GM19193 (cell line): ENCODE results near the gene CYFIP1.

Experiments
- POLR2A ChIP-seq: IDR thresholded peaks from 4 replicates; pipeline ENCODE4 v1.6.1; 2011; ENCODE audit not compliant: insufficient read depth, insufficient read length; ENCODE audit errors: extremely low read depth

Gene CYFIP1

DNA sequence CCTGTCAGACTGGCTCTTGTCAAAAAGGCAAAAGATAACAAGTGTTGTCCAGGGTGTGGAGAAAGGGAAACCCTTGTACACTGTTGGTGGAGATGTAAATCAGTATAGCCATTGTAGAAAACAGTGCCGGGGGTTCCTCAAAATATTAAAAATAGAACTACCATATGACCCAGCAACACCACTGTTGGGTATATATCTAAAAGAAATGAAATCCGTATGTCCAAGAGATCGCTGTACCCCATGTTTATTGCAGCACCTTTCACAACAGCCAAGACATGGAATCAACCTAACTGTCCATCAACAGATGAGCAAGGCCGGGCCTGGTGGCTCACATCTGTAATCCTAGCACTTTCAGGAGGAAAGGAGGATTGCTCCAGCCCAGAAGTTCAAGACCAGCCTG, 6.2 kb downstream of the CYFIP1 start:
- no peak for TF ChIP-seq POLR2A

DNA sequence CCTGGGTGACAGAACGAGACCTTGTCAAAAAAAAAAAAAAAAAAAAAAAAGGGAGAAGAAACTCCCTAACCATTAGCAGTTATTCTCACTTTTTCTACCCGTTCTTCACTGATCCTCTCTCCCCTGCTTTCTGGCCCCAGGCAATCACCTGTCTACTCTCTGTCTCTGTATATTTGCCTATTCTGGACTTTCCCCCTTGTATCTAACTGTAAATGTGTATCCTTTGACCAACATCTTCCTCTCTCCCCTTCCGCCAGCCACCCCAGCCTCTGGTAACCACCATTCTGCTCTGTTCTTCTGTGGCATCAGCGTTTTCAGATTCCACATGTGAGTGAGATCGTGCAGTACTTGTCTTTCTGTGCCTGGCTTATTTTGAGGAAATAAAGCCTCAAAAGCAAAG, 6.9 kb downstream of the CYFIP1 start:
- no peak for TF ChIP-seq POLR2A

DNA sequence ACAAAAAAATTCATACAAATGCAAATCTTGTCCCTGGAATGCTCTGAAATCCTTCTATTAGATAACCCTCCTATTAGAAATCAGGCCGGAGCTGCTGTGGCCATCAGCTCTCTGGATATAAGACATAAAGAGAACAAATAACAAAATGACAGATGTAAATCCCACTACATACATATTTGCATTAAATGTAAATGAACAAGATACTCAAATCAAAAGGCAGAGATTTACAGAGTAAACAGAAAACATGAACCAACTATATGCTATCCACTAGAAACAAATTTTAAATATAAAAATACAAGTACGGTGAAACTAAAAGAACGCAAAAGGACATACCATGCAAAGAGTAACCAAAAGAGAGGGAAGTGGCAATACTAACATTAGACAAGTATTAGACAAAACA, 10.7 kb downstream of the CYFIP1 start:
- TF ChIP-seq POLR2A: no peak

DNA sequence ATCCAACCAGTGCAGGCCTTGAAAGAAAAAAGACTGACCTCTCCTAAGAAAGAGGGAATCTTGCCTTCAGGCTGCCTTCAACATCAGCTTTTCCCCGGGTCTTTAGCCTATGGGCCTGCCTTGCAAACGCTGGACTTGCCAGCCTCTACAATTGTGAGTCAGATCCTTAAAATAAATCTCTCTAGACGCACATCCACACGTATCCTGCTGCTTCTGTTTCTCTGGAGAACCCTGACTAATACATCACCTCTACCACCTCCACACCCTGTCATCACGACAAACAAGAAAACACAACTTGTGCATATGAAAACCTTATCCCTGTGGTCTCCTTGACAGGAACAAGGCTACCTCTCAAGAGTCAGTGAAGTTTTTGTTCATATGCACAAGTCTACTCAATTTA, 11.8 kb downstream of the CYFIP1 start:
- no peak for TF ChIP-seq POLR2A

DNA sequence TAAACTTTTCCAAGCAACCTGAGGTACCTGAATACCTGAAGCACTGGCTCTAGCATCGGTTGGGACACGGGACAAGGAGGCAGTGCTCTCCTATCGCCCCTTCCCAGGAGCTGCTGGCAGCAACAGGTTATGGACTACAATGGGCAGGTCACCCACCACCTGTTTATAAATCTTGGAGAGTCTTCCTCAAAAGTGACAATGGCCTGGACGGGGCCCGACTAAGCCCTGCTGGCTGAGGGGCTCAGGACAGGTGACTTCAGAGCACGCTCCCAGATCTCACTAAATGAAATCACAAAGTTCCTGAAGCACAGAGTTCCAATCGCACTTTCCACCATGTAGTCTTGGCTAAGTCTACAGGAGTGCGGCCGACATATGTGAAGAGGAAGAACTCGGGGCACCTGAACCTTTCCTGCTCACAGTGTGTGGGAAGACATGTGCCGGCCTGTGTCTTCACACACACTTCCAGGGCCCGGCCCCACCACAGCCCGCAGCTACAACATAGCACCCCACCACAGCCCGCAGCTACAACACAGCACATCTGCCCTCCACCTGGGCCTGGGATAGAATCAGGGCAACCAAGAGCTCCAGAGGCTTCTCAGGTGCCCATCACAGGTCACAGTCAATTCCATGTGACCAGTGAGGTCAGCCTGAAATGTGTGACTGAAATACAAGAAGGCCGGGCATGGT, 12.9 kb downstream of the CYFIP1 start:
- TF ChIP-seq POLR2A: no peak

DNA sequence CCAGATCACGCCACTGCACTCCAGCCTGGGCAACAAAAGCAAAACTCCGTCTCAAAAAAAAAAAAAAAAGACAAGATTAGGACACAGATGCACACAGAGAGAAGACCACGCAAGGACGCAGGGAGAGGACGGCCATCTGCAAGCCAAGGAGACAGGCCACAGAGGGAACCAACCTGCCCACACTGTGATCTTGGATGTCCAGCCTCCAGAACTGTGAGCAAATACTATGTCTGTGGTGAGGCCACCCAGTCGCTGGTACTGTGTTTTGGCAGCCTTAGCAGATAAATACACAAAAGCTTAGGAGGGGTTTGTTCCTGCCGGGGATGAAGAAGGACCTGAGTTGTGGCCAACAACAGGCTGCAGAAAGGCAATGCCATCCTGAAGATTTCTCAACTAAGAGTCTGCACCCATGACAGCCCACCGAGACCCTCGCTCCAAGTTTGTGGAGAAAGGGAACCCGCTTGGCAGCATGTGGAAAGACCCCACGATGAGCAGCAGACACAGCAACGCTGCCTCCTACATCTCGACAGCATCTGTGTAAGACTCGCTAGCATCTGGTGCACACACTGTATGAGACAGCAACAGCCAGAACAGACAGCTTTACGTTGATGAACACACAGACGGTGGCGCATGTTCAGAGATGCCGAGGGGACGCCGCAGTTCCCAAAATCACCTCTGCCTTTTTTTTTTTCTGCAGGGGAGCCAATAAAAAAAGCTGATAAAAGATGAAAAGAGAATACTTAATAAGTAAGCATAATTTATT, 13.7 kb downstream of the CYFIP1 start:
- TF ChIP-seq POLR2A: no peak

DNA sequence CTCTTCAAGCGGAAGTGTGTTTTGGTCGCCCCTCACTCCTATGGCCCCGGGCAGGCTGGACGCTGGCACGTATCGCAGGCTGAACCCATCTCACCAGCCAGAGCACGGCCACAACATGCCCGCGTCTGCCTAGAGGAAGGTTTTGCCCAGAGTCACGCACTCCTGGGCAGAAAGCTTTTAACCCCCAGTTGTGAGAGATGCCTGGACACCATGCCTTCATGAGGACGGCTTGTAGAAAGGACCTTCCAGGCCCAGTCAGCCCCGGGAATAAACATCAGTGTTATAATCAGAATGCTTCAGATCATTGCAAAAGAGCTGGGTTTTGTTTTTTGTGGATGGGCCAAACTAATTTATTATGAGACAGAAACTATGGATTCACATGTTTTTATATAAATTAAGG, 16.5 kb downstream of the CYFIP1 start:
- TF ChIP-seq POLR2A: no peak

DNA sequence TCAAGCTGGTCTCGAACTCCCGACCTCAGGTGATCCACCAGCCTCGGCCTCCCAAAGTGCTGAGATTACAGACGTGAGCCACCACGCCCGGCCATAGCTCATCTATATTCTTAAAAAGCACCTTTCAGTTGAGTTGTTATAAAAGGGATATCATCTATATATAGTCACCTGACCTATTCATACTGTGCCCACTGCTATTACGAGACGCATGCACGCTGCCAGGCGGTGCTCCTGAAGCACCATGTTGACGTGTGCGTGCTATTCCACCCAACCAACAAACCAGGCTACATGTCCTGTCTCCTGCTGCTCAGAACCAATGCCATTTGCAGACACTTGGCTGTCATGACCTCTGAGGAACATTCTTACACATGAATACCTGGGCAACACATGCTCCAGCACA, 17.6 kb downstream of the CYFIP1 start:
- no peak for TF ChIP-seq POLR2A

DNA sequence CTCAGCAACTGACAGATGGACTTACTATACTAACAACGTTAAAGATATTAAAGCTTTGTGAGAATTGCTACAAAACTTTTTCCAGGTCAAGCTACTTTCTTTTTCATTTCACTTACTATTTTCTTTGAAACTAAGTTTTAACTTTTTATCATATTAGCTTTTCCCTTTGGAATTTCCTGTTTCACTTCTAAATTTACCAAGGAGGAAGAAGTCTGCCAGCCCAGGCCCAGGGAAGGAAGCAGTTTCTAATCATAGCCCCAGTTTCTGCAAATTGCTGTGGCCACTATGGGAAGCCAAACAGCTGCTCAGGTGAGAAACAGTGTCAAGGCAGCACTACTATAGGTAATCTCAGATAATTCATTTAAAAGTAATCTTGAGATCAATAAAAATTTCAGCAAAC, 18.4 kb downstream of the CYFIP1 start:
- TF ChIP-seq POLR2A: no peak

DNA sequence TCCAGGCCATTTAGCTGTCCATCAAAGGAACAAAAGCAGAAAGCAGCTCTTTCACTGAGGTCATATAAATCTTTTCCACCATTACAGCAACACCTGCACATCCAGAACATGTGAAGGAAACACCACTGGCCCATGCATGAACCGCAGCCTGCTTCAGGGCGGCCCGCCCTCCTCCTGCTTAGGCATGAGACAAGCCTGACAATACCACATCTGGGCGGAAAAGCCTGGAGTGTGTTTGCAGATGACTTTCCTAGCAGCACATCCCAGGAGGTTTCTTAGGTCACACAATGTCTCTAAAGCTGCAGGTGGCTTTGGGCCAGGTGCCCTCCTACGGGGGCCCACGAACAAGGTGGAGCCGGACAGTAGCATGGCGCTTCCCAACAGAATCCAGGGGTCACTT, 19.6 kb downstream of the CYFIP1 start:
- TF ChIP-seq POLR2A: no peak

DNA sequence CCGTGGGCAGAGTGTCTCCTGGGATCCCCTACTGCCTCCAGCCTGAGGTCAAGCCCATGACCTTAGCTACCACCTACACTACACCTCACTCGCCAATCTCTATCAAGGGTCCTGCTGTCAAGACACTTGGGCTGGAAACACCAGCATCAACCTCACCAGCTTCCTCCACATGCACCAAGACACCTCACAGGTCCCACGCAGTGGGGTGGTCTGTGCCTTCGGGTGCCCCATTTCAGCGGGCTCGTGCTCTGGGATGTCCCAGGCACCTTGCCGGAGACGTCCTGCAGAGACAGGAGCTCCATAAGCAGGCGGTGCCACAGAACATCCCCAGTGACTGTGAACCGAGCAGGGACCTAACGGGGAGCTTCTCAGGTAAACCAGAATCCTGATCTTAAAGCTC, 20.0 kb downstream of the CYFIP1 start:
- no peak for TF ChIP-seq POLR2A

DNA sequence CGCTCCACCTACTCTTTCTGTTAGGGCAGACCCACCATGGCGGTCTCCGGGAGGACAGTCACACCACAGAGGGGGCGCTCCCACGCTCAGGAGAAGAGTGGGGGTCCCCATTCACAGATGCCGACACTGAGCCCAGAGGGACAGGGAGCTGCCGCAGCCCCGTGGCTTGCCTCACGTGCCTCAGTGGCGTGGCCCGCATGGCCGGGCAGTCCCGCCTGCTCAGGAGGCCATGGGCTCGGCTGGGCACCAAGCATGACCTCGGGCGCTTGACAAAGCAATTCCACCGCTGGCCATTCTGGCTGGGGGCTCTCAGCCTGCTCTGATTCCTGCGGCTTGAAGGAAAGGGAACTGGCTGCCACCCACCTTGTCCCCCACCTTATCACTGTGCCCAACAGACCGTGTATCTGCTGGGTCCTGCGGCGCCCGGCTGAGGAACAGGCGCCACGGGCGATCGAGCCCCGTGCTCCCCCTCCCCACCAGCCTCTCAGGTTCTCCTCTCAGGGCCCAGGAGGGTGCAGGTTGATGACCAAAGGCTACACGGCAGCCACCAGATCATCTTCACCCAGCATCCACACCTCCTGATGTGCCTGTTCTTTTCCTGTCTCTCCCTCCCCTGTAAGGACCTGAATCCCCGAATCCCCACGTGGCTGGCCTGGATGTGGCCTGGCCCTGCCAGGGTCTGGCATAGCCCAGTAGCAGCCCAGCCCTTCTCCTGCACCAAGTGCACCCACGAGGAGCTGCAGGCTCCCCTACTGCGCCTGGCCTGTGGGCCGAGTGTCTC, 20.7 kb downstream of the CYFIP1 start:
- TF ChIP-seq POLR2A: no peak

DNA sequence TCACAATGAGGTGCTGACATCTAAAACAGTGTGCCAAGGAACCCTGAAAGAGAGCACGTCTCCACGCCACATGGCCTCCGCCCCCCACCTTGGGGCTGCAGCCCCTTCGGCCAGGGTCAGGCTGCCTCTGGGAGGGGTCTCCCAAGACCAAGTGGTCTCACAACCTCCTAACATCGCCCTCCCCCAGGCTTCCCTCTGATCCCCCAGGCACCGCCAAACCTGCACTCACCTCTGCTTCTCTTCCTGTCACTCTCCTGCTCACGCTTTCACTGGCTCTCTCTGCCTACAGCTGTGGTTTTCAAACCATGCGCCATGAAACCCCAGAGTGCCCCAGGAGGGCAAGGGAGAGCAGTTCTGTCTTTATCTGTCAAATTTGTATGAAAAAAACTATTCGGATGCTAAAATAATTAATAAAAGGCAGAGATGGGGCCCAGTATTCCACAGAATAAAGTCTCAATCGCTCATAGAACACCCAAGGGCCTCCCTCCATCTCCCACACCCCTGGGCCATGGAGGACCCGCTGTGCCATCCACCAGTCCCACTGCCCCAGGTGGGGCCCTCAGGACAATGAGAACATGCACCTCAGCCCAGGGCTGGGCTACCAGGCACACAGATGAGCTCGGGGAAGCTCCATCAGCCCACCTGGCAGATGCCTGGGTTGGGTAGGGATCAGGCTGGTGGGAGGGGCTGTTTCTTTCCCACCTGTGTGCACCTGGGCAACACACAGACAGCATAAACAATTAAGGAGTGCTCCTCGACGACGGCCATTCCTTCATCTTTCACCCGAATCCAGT, 21.5 kb downstream of the CYFIP1 start:
- TF ChIP-seq POLR2A: no peak

DNA sequence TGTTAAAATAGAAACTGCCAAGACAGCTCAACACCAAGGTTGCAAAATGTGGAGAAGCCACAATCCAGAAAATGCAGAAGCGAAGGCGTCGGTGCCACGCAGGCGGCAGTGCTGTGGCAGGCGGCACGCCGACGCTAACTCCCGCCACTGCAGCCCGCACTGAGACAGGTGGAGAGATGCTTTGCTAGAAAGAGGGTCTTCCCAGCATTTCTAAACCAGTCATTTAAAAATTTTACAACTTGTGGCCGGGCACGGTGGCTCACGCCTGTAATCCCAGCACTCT, 23.2 kb downstream of the CYFIP1 start:
- no peak for TF ChIP-seq POLR2A
